Dermis blood vessel endothelial cell (primary cell): ENCODE measurements around the gene NUDT3. TPM values are rescaled to one million over a fixed set of nuclear protein-coding genes. Genes with fewer than 3 reads are reported as not detected.
A peak's percentile ranks its signal among the peaks of the same experiment; 100 is the strongest.
"Not testable (repeated sequence)": the region's sequence is repeated elsewhere in the genome, so short reads cannot be mapped to it uniquely, and the experiment has no call there.

Experiments used
- DNase-seq: peaks from one replicate; pipeline ENCODE4 v3.0.0; 2010
- total RNA-seq: library from RNA; depleted of rRNA; stranded (reverse); fragments of >200 nt; gene quantifications from 2 replicates; pipeline ENCODE4 v1.2.3, GENCODE V29; 2014

Gene NUDT3
- total RNA-seq, 1 donor from 2014 or later = 24.3 TPM

GRCh38 chr6:34248727-34249468 lies 143.6 kb downstream of the NUDT3 start, which contains the start of gene SMIM29:
Gene SMIM29 (minus strand): TSS chr6:34249006. CDS start chr6:34247791, 1,215 bp downstream.
- peak; percentile 94 for DNase-seq

GRCh38 chr6:34248198-34248726 lies 144.2 kb downstream of the NUDT3 start:
- DNase-seq = peak; percentile 57

GRCh38 chr6:34247481-34248197 lies 144.8 kb downstream of the NUDT3 start:
- DNase-seq = no peak

GRCh38 chr6:34246563-34247391 lies 145.7 kb downstream of the NUDT3 start:
- DNase-seq = peak; percentile 61

- DNase-seq = no peak
Observed at GRCh38 chr6:34246249-34246562, 146.3 kb downstream of the NUDT3 start.

- DNase-seq = not testable (repeated sequence)
Observed at GRCh38 chr6:34245761-34246140, 146.7 kb downstream of the NUDT3 start.

- DNase-seq = not testable (repeated sequence)
Observed at GRCh38 chr6:34245032-34245760, 147.3 kb downstream of the NUDT3 start.

GRCh38 chr6:34243901-34244884 lies 148.3 kb downstream of the NUDT3 start:
- DNase-seq = peak; percentile 94

GRCh38 chr6:34243131-34243771 lies 149.2 kb downstream of the NUDT3 start:
- DNase-seq = peak; percentile 76

- DNase-seq = no peak
Observed at GRCh38 chr6:34242252-34243130, 150.0 kb downstream of the NUDT3 start.

GRCh38 chr6:34241351-34242215 lies 150.9 kb downstream of the NUDT3 start:
- DNase-seq = no peak

GRCh38 chr6:34240329-34241248 lies 151.9 kb downstream of the NUDT3 start:
- DNase-seq = no peak

- DNase-seq = no peak
Observed at GRCh38 chr6:34239893-34240292, 152.6 kb downstream of the NUDT3 start.

GRCh38 chr6:34239500-34239825 lies 153.0 kb downstream of the NUDT3 start:
- DNase-seq = no peak

- no peak for DNase-seq
Observed at GRCh38 chr6:34238585-34239499, 153.6 kb downstream of the NUDT3 start.
